GM12878 (cell line): ENCODE results near the gene TTLL8.

ENCODE experiments used
- ATF2 ChIP-seq: IDR thresholded peaks from 2 replicates; pipeline ENCODE4 v1.6.1; 2012; ENCODE audit warnings: low read length, inconsistent platforms
- CBFB ChIP-seq: IDR thresholded peaks from 2 replicates; pipeline ENCODE4 v1.6.1; 2016; ENCODE audit warnings: antibody characterized with exemption, low read depth
- CBX5 ChIP-seq: sonication (generic); IDR thresholded peaks from 2 replicates; pipeline ENCODE4 v1.6.1; 2016; ENCODE audit warnings: low read depth, moderate library complexity, mild to moderate bottlenecking, inconsistent platforms
- CTCF ChIP-seq, 3 experiments: IDR thresholded peaks in 2 of 3; conservative IDR thresholded peaks in 1 of 3; 2 replicates each; pipeline ENCODE4 v1.5.1; 2011; ENCODE audit warnings: low read depth in 3 of 3, low read length in 3 of 3, mild to moderate bottlenecking in 3 of 3, control low read depth in 2 of 3, moderate library complexity in 2 of 3, inconsistent platforms in 1 of 3, mixed read lengths in 1 of 3; ENCODE audit not compliant: control insufficient read depth in 2 of 3, insufficient read depth in 1 of 3; ENCODE audit errors: extremely low read depth in 1 of 3
- DPF2 ChIP-seq: fragments of 450-650 bp; IDR thresholded peaks from 2 replicates; pipeline ENCODE4 v1.6.1; 2017; ENCODE audit warnings: mild to moderate bottlenecking
- EP300 ChIP-seq, 2 experiments: fragments of 150-350 bp in 1 of 2; IDR thresholded peaks; 2 replicates each; pipeline ENCODE4 v1.6.1; 2011 to 2012; ENCODE audit warnings: low read depth in 2 of 2, low read length in 2 of 2, borderline replicate concordance in 1 of 2, improper control_type of control experiment in 1 of 2, inconsistent platforms in 1 of 2; ENCODE audit not compliant: control insufficient read depth in 1 of 2
- EZH2 ChIP-seq: IDR thresholded peaks from 2 replicates; pipeline ENCODE4 v1.6.1; 2012; ENCODE audit warnings: low read depth, mild to moderate bottlenecking, control low read depth, inconsistent platforms, low read length, borderline replicate concordance; ENCODE audit not compliant: control insufficient read depth
- IKZF2 ChIP-seq, 2 experiments: fragments of 450-650 bp; IDR thresholded peaks; 2 replicates each; pipeline ENCODE4 v1.6.1; 2017; ENCODE audit warnings: mild to moderate bottlenecking in 2 of 2, moderate library complexity in 2 of 2
- JUNB ChIP-seq: IDR thresholded peaks from 2 replicates; pipeline ENCODE4 v1.6.1; 2016; ENCODE audit warnings: antibody characterized with exemption, mild to moderate bottlenecking
- JUND ChIP-seq: IDR thresholded peaks from 2 replicates; pipeline ENCODE4 v1.6.1; 2012; ENCODE audit warnings: low read depth, mild to moderate bottlenecking, low read length, improper control_type of control experiment, moderate library complexity
- NFYB ChIP-seq: IDR thresholded peaks from 2 replicates; pipeline ENCODE4 v1.6.1; 2011; ENCODE audit warnings: low read depth, mild to moderate bottlenecking, low read length, improper control_type of control experiment, moderate library complexity; ENCODE audit not compliant: insufficient read depth
- POLR2A ChIP-seq: IDR thresholded peaks from 2 replicates; pipeline ENCODE4 v1.6.1; 2011; ENCODE audit warnings: low read depth, mild to moderate bottlenecking, low read length
- POLR2AphosphoS5 ChIP-seq: IDR thresholded peaks from 2 replicates; pipeline ENCODE4 v1.6.1; 2011; ENCODE audit warnings: mild to moderate bottlenecking, low read length, inconsistent platforms
- SPI1 ChIP-seq: IDR thresholded peaks from 2 replicates; pipeline ENCODE4 v1.6.1; 2011; ENCODE audit warnings: low read depth, mild to moderate bottlenecking, low read length, moderate library complexity, borderline replicate concordance; ENCODE audit not compliant: insufficient read depth

- TF ChIP-seq IKZF2 (IDR thresholded peaks at IDR 0.05): no peak
- TF ChIP-seq DPF2: no peak
- no peak for TF ChIP-seq CTCF (IDR thresholded peaks at IDR 0.05 in 2 of 3, conservative IDR thresholded peaks at IDR 0.05 in 1 of 3; ENCODE audit: control insufficient read depth in 2 of 3, extremely low read depth in 1 of 3, insufficient read depth in 1 of 3, low read depth in 3 of 3, low read length in 3 of 3)
- TF ChIP-seq CBX5: no peak
- no peak for TF ChIP-seq POLR2A
- no peak for TF ChIP-seq NFYB
- TF ChIP-seq SPI1: no peak
- no peak for TF ChIP-seq EZH2
- TF ChIP-seq CBFB: no peak
- no peak for TF ChIP-seq JUNB
- no peak for TF ChIP-seq JUND
- no peak for TF ChIP-seq ATF2
- no peak for TF ChIP-seq POLR2AphosphoS5
- TF ChIP-seq EP300 (IDR thresholded peaks at IDR 0.05; ENCODE audit: borderline replicate concordance in 1 of 2, control insufficient read depth in 1 of 2, low read depth in 2 of 2, low read length in 2 of 2): no peak
Measured at GRCh38 chr22:50090412-50090714, 32.3 kb upstream of the TTLL8 start.
